HG03060 (cell line): Measurements from ENCODE around the gene GFRA3.
"Not testable (repeated sequence)": the region's sequence is repeated elsewhere in the genome, so short reads cannot be mapped to it uniquely, and the experiment has no call there.

ENCODE experiments used
- ATAC-seq: cut with Tn5 transposase; IDR thresholded peaks from one replicate; pipeline ENCODE4 v1.9.1; 2021; ENCODE audit warnings: low read depth, moderate number of reproducible peaks; ENCODE audit not compliant: unreplicated experiment

The GFRA3 gene, protein sequence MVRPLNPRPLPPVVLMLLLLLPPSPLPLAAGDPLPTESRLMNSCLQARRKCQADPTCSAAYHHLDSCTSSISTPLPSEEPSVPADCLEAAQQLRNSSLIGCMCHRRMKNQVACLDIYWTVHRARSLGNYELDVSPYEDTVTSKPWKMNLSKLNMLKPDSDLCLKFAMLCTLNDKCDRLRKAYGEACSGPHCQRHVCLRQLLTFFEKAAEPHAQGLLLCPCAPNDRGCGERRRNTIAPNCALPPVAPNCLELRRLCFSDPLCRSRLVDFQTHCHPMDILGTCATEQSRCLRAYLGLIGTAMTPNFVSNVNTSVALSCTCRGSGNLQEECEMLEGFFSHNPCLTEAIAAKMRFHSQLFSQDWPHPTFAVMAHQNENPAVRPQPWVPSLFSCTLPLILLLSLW

DNA sequence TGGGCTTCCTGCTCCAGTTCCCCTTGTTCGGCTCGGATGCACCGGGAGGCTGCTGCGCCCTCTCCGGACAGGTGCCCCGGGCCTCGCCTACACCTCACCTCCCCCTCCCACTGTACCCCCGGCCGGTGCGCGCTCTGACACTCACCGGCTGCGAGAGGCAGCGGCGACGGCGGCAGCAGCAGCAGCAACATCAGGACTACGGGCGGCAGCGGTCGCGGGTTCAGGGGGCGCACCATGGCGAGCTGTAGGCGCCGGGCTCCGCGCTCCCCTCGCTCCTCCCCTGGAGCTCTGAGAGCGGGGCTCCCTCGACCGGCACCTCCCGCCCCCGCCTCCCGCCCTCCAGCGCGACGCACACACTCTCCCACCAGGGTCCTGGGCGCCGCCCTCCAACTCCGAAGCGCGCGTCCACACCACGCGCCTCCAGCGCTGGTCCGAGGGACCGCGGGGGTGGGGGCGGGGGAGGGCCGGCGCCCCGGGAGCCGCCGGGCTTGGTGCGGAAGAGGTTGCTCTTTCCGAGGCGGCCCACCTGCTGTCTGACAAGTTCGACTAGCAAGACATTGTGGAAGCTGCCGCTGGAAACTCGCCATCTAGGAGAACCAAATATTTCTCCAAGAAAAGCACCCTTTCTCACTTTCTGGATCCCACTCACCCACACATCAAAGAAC lies at the start of gene GFRA3:
GFRA3 (minus strand) TSS at position 433 of the 665 bp plus-strand sequence; CDS start at position 236, 197 bp downstream.
- ATAC-seq = no peak

DNA sequence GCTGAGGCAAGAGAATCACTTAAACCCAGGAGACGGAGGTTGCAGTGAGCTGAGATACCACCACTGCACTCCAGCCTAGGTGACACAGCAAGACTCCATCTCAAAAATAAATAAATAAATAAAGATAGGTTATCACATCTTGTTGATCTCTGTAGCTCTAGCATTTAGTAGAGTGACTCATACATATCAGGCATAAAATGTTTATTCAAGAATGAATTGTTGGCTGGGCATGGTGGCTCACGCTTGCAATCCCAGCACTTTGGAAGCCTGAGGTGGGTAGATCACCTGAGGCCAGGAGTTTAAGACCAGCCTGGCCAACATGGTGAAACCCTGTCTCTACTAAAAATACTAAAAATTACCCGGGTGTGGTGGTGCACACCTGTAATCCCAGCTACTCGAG lies 43.8 kb upstream of the GFRA3 start:
- not testable (repeated sequence) for ATAC-seq

DNA sequence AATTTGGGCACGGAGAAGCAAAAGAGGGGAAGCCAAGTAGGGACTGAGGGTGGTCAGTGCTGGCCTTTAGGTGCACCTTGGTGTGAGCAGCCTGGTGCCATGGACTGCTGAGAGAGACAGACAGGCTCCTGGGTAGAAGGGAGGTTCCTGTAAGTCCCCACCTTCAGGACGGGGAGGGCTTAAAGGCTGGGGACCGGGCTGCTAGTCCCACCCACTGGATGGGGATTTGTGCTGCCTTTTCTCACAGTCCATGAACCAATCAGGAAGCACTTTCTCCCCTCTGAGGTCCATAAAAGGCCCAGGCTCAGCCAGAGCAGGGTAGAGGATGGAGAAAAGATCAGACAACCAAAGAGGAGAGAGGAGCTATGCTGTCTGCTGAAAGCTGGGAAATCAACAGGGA lies 41.9 kb upstream of the GFRA3 start:
- ATAC-seq = no peak

DNA sequence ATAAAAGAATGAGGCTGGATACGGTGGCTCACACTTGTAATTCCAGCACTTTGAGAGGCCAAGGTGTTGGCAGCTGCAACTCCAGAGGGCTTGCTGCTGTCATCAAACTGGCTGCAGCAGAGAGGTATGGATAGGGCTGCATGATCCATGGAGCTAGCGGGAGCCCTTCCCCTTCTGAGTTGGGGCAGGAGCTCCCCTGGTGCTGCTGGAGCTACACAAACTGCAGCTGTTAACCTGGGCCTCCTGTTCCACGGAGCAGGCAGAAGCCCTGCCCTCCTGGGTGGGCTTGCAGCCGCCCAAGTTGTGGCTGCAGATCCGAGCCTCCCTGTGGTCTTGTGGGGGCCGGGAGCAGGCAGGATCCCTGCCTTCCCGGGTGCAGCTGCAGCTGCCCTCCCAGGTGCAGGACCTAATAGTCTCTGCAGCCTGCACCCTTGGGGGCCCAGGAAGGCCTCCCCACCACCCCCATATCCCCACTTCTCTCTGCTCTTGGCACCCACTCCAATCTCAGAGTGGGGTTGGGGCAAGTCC lies 41.4 kb upstream of the GFRA3 start:
- ATAC-seq = no peak

DNA sequence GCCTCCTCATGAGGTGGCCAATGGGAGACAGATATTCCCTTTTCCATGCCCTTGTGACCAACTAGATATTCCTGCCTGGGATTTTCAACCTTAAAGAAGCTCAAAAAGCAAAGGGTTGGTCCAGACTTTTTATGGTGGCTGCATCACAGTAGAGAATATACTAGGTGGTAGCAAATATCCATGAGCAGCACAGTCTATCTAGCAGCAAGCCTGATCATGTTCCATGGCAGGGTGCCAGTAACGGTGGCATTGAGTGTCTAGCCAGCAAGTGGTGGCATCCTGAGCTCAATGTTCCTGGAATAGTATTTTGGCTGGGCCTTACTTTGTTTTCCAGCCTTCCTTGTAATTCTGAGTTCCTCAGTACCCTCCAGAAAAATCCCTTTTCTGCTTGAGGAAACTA lies 31.4 kb upstream of the GFRA3 start:
- no peak for ATAC-seq

DNA sequence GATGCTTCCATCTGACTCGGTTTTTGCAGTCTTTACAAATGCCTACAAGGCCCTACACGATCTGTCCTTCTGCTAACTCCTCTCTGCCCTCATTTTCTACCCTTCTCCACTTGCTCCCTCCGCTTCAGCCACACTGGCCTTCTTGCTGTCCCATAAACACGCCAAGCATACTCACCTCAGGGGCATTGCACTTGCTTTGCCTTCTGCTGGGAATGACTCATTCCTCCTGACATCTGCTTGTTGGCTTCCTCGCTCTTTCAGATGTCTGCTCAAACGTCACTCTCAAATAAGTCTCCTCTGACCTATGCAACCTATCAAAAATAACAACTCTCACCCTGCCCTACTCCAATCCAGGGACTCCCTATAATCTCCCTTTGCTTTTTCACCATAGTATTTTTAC lies 29.0 kb upstream of the GFRA3 start:
- ATAC-seq = no peak

DNA sequence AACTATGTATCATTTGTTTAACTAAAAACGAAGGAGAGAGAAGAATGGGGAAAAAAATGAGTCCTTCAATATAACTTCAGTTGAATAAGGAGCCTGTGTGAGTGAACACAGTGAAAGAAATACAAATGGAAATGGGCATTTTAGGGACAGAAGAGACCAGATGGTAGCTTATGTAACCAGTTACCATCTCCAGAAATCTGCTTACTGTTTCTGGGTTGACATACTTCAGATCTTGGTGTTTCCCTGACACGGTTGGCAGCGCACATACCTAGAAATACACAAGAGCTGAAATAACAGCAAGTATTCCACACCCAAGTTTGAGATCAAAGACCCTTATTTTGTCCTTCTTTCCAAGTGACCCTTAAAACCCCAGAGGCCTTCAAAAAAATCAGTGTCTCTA lies 14.9 kb upstream of the GFRA3 start:
- ATAC-seq = no peak

DNA sequence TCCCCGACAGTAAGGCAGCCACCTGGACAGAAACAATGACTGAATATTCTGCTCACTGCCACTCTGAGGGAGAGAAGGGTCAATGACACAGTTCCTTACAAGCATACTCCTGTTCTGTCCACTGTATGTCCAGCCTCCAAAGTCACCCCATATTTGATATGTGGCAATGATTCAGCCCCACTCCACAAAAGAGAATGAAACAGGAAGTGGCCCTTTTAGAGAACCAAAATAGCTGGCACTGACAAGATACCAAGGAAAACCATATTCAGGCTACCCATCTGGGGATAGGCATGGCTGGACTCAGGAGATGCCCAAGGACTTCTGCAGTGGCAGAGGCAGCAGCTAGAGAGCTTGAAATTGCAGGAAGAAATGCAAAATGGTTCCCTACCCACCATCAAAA lies 12.8 kb upstream of the GFRA3 start:
- ATAC-seq = no peak

DNA sequence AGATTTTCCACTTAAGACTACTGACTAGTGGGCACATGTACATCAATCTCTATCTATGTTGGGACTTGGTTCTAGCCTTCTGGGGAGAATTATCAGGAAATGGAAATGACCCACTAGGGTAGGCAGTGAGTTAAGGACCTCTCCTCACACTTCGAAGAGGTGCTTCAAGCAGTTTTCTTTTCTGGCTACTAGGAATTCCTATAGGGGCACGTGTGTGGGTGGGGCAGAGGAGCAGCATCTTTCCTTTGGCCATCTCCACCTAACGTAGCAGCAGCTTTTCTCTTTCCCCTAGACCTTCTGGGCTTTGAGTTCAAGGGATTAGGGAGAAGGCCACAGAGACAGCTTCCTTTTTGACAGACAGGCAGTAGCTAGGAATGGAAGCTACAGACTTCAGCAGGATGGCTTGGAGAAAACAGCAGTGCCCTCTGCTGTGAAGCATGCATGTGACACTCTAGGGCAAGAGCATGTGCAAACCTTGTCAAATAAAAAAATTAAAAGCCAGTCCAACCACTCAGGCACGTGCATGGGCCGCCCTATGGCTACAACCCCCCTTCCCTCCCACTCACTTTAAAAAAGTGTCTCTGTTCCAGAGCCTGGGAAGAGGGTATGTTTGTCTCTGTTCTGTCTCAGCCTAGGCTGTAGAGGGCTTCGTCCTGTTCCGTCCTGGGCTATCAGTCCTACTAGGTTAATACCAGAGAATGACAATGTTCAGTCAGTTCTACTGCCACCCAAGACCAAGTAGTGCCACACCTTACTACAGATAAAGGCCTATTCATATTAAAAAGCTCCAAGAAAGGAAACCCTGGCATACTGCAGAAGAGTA lies 8.7 kb upstream of the GFRA3 start:
- no peak for ATAC-seq

DNA sequence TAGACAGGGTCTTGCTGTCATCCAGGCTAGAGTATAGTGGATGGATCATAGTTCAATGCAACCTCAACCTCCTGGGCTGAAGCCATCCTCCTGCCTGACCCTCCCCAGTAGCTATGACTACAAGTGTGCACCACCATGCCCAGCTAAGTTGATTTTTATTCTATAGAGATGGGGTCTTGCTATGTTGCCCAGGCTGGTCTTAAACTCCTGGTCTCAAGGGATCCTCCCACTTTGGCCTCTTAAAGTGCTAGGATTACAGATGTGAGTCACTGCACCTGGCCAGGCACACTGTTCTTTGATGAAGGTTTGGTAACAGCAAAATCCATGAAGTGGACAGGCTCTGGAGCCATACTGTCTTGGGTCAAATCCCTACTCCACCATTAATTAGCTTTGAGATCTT lies 6.5 kb upstream of the GFRA3 start:
- no peak for ATAC-seq

DNA sequence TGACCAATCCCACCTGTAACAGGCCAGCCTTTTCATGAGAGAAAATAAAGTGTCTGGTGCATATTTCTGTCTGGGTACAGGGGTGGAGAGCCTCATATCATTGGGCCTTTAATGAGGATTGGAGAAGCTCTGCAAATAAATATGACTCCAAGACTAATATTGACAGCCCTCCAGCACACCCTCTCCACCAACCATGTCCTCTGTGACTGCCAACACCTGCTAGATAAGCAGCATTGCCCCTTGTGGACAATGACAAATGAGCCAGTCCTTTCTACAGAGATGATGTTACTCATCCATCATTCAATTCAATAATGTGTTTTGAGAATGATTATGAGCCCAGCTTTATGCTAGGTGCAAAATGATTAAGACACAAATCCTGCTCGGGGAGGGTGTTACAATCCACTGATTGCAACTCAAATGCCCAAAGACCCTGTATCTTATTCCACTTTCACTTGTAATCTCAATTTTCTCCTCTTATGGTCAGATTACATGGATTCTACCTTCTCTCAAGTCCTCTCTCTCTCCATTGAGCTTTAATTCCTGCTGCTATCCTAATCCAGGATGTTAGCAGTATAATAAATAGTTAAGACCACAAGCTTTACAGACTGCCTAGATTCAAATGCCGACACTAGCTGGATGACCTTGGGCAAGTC lies 2.1 kb upstream of the GFRA3 start:
- no peak for ATAC-seq

DNA sequence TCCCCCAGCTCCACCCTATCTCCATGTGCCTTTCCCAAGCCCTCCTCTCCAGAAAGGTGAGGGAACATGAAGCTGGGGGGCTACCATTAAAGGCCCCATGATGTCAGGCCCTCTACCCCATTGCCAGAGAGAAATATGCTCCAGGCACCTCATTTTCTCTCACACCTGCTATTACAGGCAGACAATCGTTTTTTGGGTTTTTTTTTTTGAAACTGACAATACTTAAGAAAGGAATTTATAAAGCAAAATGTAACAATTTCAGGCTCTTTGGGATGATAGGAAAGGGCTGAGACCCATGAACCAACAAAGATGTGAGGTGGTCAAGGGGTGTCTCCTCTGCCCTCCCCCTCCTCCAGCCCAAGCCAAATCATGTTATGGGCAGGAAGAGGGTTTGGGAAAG lies 1.5 kb upstream of the GFRA3 start:
- no peak for ATAC-seq

DNA sequence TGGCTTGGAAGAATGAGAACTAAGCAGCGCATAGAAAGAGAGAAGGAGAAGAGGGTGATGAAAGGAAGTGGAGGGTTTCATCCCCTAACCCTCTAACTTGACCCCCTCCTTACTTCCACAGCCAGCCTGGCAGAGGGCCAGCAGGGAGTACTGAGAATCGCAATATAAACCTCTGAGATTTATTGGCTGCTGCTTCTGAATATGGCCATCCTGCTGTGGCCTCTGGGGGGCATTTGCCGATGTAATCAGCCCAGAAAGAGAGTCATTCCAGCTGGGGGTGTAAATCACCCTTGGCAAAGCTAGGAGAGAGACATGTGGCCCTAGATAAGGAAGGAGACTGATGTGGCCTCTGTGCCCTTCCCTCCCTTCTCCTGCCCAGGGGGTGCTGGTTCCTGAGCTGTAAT lies 960 bp upstream of the GFRA3 start:
- no peak for ATAC-seq

DNA sequence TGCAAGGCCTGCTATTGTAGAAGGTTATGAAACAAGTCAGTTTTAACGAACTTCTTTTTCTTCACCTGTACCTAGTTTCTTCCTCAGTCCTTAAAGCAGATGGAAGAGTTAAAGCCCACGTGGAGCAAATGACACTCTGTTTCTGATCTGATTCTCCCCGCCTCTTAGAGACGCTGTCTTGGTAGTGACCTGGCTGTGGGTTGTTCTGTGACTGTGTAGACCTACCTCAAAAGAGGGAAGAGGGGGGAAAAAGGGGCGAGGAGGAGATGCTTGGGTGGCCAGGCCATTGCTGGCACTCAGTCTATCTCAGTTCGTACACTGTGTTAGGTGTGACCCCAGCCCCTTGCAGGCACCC lies 610 bp downstream of the GFRA3 start:
- no peak for ATAC-seq

DNA sequence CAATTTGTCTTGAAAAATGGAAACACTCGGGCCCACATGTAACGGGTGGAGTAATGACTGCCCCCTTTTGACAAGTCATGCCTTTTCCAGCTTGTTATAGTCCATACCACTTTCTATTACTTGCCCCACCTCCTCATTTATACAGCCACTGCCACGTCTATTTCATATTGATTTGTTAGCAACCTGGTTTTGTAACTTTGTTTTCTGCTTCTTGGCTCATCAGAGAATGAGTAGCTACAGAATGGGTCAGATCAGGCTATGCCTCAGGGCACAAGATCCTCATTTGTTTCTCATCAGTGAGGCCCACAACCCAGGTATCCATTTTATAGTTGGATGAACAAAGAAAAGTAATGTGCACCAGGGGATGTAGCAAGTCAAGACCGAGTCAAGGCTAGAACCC lies 1.7 kb downstream of the GFRA3 start:
- ATAC-seq = no peak

DNA sequence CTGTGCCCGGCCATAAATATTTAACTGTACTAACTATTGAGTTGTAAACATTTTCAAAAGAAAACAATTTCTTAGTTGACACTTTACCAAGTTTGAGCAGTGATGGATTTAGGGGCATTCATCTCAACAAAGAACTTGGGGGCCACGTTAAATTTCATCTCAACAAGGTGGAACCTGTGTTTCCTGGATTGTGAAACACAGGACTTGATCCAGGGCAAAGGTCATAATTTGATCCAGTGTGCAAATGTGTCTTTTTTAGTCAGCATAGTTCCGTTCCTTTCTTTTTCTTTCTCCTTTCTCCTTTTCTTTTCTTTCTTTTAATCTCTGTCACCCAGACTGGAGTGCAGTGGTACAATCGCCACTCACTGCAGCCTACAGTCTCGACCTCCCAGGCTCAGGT lies 3.1 kb downstream of the GFRA3 start:
- no peak for ATAC-seq

DNA sequence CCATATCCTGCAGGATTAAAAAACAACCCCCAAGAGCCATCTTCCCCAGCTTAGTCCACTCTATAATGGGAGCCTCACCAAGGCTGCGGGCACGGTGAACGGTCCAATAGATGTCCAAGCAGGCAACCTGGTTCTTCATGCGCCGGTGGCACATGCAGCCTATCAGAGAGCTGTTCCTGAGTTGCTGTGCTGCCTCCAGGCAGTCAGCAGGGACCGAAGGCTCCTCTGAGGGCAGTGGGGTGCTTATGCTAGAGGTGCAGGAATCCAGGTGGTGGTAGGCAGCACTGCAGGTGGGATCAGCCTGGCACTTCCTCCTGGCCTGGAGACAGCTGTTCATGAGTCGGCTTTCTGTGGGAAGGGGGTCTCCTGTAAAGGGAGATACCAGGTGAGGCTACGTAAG lies 10.2 kb downstream of the GFRA3 start:
- ATAC-seq = no peak

DNA sequence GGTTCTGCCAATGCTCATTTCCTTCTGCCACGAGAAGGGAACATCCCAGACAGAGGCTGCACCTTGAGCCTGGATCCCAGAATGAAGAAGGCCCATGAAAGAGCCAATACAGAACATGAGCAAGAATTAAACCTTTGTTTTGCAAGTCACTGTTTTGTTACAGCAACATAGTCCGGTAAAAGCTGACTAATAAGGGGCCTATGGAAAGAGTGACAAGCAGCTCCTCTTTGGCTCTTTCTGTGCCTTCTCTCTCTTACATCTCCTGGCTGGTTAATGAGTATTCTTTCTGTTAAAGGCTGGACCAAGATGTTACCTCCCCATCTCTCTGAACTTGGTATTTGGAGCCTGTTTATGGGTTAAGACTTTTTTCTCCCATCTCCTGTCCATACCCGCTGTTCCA lies 10.8 kb downstream of the GFRA3 start:
- ATAC-seq = no peak

DNA sequence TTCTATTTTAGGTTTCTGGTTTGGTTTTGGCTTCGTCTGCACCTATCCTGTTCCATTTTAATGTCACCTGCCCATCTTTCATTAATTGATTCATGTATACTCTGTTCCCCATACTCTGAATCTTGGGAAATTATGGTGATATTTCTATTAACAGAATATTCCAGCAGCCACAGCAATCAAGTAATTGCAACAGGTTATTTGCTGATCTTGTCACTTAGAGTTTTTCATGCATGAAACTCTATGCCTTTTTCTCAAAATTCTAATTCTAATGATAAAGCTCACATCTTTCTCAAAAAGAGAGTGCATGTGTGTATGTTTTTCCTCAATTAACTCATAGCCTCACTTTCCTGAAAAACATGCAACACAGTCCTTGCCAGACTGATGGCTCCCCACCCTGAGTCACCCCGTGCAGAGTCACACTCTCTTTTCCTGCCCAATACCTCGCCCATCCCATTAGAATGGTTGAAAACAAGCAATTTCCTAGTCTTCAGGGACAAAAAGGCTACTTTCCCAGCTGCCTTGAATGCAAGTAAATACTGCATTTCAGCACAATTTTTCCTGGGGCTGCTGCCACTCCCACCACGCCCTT lies 15.6 kb downstream of the GFRA3 start:
- no peak for ATAC-seq

DNA sequence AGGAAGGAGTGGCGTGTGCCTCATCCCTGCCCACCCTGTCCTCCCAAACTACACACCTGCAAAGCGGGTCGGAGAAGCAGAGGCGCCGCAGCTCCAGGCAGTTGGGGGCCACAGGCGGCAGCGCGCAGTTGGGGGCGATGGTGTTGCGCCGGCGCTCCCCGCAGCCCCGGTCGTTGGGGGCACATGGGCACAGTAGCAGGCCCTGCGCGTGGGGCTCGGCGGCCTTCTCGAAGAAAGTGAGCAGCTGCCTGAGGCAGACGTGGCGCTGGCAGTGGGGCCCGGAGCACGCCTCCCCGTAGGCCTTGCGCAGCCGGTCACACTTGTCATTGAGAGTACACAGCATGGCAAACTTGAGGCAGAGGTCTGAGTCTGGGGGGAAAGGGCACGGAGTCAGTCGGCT lies 16.8 kb downstream of the GFRA3 start:
- no peak for ATAC-seq
